IMR-90 (cell line): ENCODE data around the gene SEC14L1. TPM values are rescaled to one million over a fixed set of nuclear protein-coding genes. Genes with fewer than 3 reads are reported as not detected.

ENCODE experiments used
- ATAC-seq: fragments of 200-7000 bp; cut with Tn5 transposase; 2 replicates; pipeline ENCODE4 v1.9.1; 2020; ENCODE audit warnings: low read depth, mild to moderate bottlenecking, moderate library complexity
- BruUV-seq: library from RNA; stranded (reverse); fragments of 400-500 nt; replicated peaks from 2 replicates; lab custom pipeline; 2021; lab: Mats Ljungman, UMichigan
- CTCF ChIA-PET: fragments of 300-600 bp; formaldehyde crosslinking; extraction: SDS; loops from one replicate; lab custom pipeline; 2021; ENCODE audit warnings: antibody characterized with exemption; lab: Yijun Ruan, JAX
- POLR2A ChIA-PET: fragments of 300-600 bp; sonication (Branson Sonifier 250); formaldehyde crosslinking; loops from one replicate; lab custom pipeline; 2022; ENCODE audit warnings: antibody characterized with exemption; ENCODE audit not compliant: unreplicated experiment; lab: Charles Lee
- DNase-seq: peaks from one replicate; pipeline ENCODE4 v3.0.0; 2013
- H2AFZ ChIP-seq: replicated peaks from 2 replicates; pipeline ENCODE3; 2013; ENCODE audit warnings: low read length, mild to moderate bottlenecking; ENCODE audit not compliant: poor library complexity
- H2AK5ac ChIP-seq: 2 replicates; pipeline ENCODE4 v1.6.1; 2013; ENCODE audit warnings: low read depth, low read length, inconsistent platforms
- H2AK9ac ChIP-seq: replicated peaks from 2 replicates; pipeline ENCODE3; 2013; ENCODE audit warnings: mild to moderate bottlenecking, low read depth, low read length, moderate library complexity; ENCODE audit not compliant: poor library complexity
- H2BK120ac ChIP-seq: 2 replicates; pipeline ENCODE4 v1.6.1; 2013; ENCODE audit warnings: low read depth, low read length, inconsistent platforms
- H2BK15ac ChIP-seq: 3 replicates; pipeline ENCODE4 v1.6.1; 2013; ENCODE audit warnings: low read depth, low read length, inconsistent platforms
- H2BK20ac ChIP-seq: 2 replicates; pipeline ENCODE4 v1.6.1; 2013; ENCODE audit warnings: low read depth, mild to moderate bottlenecking, inconsistent platforms, low read length, moderate library complexity
- H2BK5ac ChIP-seq: 2 replicates; pipeline ENCODE4 v1.6.1; 2013; ENCODE audit warnings: mild to moderate bottlenecking, low read depth, low read length, inconsistent platforms; ENCODE audit not compliant: poor library complexity, severe bottlenecking
- H3K14ac ChIP-seq: replicated peaks from 2 replicates; pipeline ENCODE4 v1.6.1; 2013; ENCODE audit warnings: low read depth, low read length, inconsistent platforms
- H3K18ac ChIP-seq: 2 replicates; pipeline ENCODE4 v1.6.1; 2013; ENCODE audit warnings: low read depth, low read length, control low read depth
- H3K23ac ChIP-seq: 2 replicates; pipeline ENCODE4 v1.6.1; 2013; ENCODE audit warnings: low read depth, low read length, inconsistent platforms
- H3K27ac ChIP-seq: 2 replicates; pipeline ENCODE4 v1.5.1; 2013; ENCODE audit warnings: mild to moderate bottlenecking, control low read depth, low read length; ENCODE audit not compliant: insufficient read depth
- H3K27me3 ChIP-seq: 2 replicates; pipeline ENCODE4 v1.6.1; 2013; ENCODE audit warnings: low read length; ENCODE audit not compliant: control insufficient read depth, insufficient read depth
- H3K36me3 ChIP-seq: 2 replicates; pipeline ENCODE4 v1.6.1; 2013; ENCODE audit warnings: low read length, mixed read lengths; ENCODE audit not compliant: control insufficient read depth, insufficient read depth
- H3K4ac ChIP-seq: 2 replicates; pipeline ENCODE4 v1.6.1; 2013; ENCODE audit warnings: low read depth, low read length, inconsistent platforms
- H3K4me1 ChIP-seq: 2 replicates; pipeline ENCODE4 v1.6.1; 2013; ENCODE audit warnings: low read length, mixed read lengths; ENCODE audit not compliant: control insufficient read depth, insufficient read depth
- H3K4me2 ChIP-seq: 2 replicates; pipeline ENCODE4 v1.6.1; 2013; ENCODE audit warnings: low read depth, mild to moderate bottlenecking, control low read depth, low read length, moderate library complexity
- H3K4me3 ChIP-seq: 2 replicates; pipeline ENCODE4 v1.5.1; 2013; ENCODE audit warnings: low read depth, mild to moderate bottlenecking, control low read depth, low read length, moderate library complexity; ENCODE audit not compliant: insufficient read depth
- H3K56ac ChIP-seq: 2 replicates; pipeline ENCODE4 v1.6.1; 2013; ENCODE audit warnings: low read length, inconsistent platforms; ENCODE audit not compliant: insufficient read depth; ENCODE audit errors: extremely low read depth
- H3K79me1 ChIP-seq, 2 experiments: 2 replicates each; pipeline ENCODE4 v1.6.1; 2013; ENCODE audit warnings: low read length in 2 of 2, inconsistent platforms in 1 of 2, low read depth in 1 of 2
- H3K9ac ChIP-seq: 2 replicates; pipeline ENCODE4 v1.6.1; 2013; ENCODE audit warnings: low read depth, low read length, control low read depth
- H3K9me1 ChIP-seq: 2 replicates; pipeline ENCODE4 v1.6.1; 2013; ENCODE audit warnings: low read length, inconsistent platforms; ENCODE audit not compliant: insufficient read depth
- H3K9me3 ChIP-seq: 2 replicates; pipeline ENCODE4 v1.6.1; 2013; ENCODE audit warnings: low read length; ENCODE audit not compliant: control insufficient read depth, insufficient read depth
- H4K20me1 ChIP-seq: 2 replicates; pipeline ENCODE4 v1.6.1; 2013; ENCODE audit warnings: low read length, inconsistent platforms; ENCODE audit not compliant: insufficient read depth
- H4K5ac ChIP-seq: 2 replicates; pipeline ENCODE4 v1.6.1; 2013; ENCODE audit warnings: mild to moderate bottlenecking, low read depth, low read length, control low read depth
- H4K8ac ChIP-seq, 2 experiments: 2 replicates each; pipeline ENCODE4 v1.6.1; 2013; ENCODE audit warnings: low read depth in 2 of 2, low read length in 2 of 2, control low read depth in 1 of 2, inconsistent platforms in 1 of 2
- H4K91ac ChIP-seq: 2 replicates; pipeline ENCODE4 v1.6.1; 2013; ENCODE audit warnings: low read depth, low read length, inconsistent platforms; ENCODE audit not compliant: insufficient read depth
- BHLHE40 ChIP-seq: fragments of 150-350 bp; IDR thresholded peaks from 2 replicates; pipeline ENCODE4 v1.6.1; 2016; ENCODE audit warnings: mild to moderate bottlenecking, low read depth, low read length
- CEBPB ChIP-seq: IDR thresholded peaks from 2 replicates; pipeline ENCODE4 v1.6.1; 2012; ENCODE audit warnings: low read depth, low read length, improper control_type of control experiment
- CHD1 ChIP-seq: IDR thresholded peaks from 2 replicates; pipeline ENCODE4 v1.6.1; 2012; ENCODE audit warnings: low read depth, low read length, improper control_type of control experiment
- MAFK ChIP-seq: IDR thresholded peaks from 2 replicates; pipeline ENCODE4 v1.6.1; 2012; ENCODE audit warnings: low read depth, low read length, improper control_type of control experiment
- MAZ ChIP-seq: IDR thresholded peaks from 2 replicates; pipeline ENCODE4 v1.6.1; 2012; ENCODE audit warnings: low read depth, mild to moderate bottlenecking, low read length, improper control_type of control experiment, moderate library complexity, borderline replicate concordance
- POLR2A ChIP-seq: IDR thresholded peaks from 2 replicates; pipeline ENCODE4 v1.6.1; 2012; ENCODE audit warnings: mild to moderate bottlenecking, low read depth, low read length
- RAD21 ChIP-seq: IDR thresholded peaks from 2 replicates; pipeline ENCODE4 v1.6.1; 2012; ENCODE audit warnings: low read length, improper control_type of control experiment
- RCOR1 ChIP-seq: IDR thresholded peaks from 2 replicates; pipeline ENCODE4 v1.6.1; 2012; ENCODE audit warnings: mild to moderate bottlenecking, low read length, improper control_type of control experiment; ENCODE audit not compliant: insufficient replicate concordance
- RFX5 ChIP-seq: IDR thresholded peaks from 2 replicates; pipeline ENCODE4 v1.8.0; 2012; ENCODE audit warnings: low read depth, mild to moderate bottlenecking, low read length, moderate library complexity
- USF2 ChIP-seq: fragments of 150-350 bp; IDR thresholded peaks from 2 replicates; pipeline ENCODE4 v1.6.1; 2017; ENCODE audit warnings: mild to moderate bottlenecking, antibody characterized with exemption, low read length, low read depth
- WGBS, 2 experiments: methylation state at CpG; one replicate each; pipeline versions ENCODE4 v1.1.5 to v1.1.7; 2013; ENCODE audit warnings: missing lambda C conversion rate in 2 of 2; ENCODE audit not compliant: insufficient read length in 1 of 2; ENCODE audit errors: extremely low coverage in 2 of 2; 5-methylcytosine and 5-hydroxymethylcytosine counted together
- dilution Hi-C: fragments of 300-500 bp; cut with HindIII; formaldehyde crosslinking; loops from one replicate; pipeline ENCODE4 v1.14.3; 2018; ENCODE audit warnings: low sequenced_read_pairs; ENCODE audit not compliant: unreplicated experiment
- in situ Hi-C: fragments of 300-500 bp; cut with MboI; formaldehyde crosslinking; loops from 3 replicates; pipeline ENCODE4 v1.14.3; 2019; ENCODE audit warnings: low sequenced_read_pairs, inconsistent platforms, mixed read lengths
- intact Hi-C: fragments of 100-400 bp; cut with micrococcal nuclease; formaldehyde crosslinking; loops from 2 replicates; pipeline ENCODE4 v1.10.0; 2022
- polyA plus RNA-seq, 3 experiments: library from polyadenylated mRNA; depleted of rRNA; stranded (reverse); fragments of >200 nt; gene quantifications; 2 replicates each; pipeline ENCODE4 v1.2.3, GENCODE V29; 2012; ENCODE audit warnings: low replicate concordance in 1 of 3
- total RNA-seq: library from RNA; depleted of rRNA; stranded (reverse); fragments of >200 nt; gene quantifications from 2 replicates; pipeline ENCODE4 v1.2.3, GENCODE V29; 2012

The SEC14L1 gene
- total and polyA plus RNA-seq, 2 of the 4 experiments (the other 2 are of a cell fraction): 24.9 to 35.8 TPM

GRCh38 chr17:77150196-77150595, 9.4 kb downstream of the SEC14L1 start:
- no peak for ATAC-seq
- H3K56ac ChIP-seq: no peak overlapping the region
- no peak overlapping the region for H2AFZ ChIP-seq
- dilution Hi-C loops (no loop called here), intact Hi-C loops (loop anchor here (5.0 kb wide), 1 partner anchor 37 kb away; no protein-coding TSS in a partner anchor), in situ Hi-C loops (no loop called here)
- H3K18ac ChIP-seq: no peak overlapping the region
- H2BK5ac ChIP-seq: no peak overlapping the region
- no peak overlapping the region for H2BK20ac ChIP-seq
- no peak overlapping the region for H2AK5ac ChIP-seq
- H2BK15ac ChIP-seq: no peak overlapping the region
- H3K9ac ChIP-seq: no peak overlapping the region
- no peaks in the 10 kb centered on the region for H3K9me3 ChIP-seq
- H4K20me1 ChIP-seq: peaks cover 64% of the 10 kb centered on the region
- peaks cover 17% of the 10 kb centered on the region for H3K4me1 ChIP-seq
- H2AK9ac ChIP-seq: no peak overlapping the region
- DNase-seq: no peak
- no peak overlapping the region for H3K14ac ChIP-seq
- peaks cover 24% of the 10 kb centered on the region for H3K9me1 ChIP-seq
- H3K27me3 ChIP-seq: no peaks in the 10 kb centered on the region
- BruUV-seq: no TSS peak
- no peak overlapping the region for H3K4me2 ChIP-seq
- no peak overlapping the region for H3K23ac ChIP-seq
- H3K79me1 ChIP-seq: peaks cover 38 to 92% of the 10 kb centered on the region in 2 experiments
- WGBS, 2 experiments: no CpG with 5 or more reads among the region's 5 CpGs
- POLR2A ChIA-PET: no interaction called here
- H2BK120ac ChIP-seq: no peak overlapping the region
- H4K8ac ChIP-seq: no peak overlapping the region; a peak in 1 of 4 replicates
- CTCF ChIA-PET: no interaction called here
- no peak overlapping the region for H4K5ac ChIP-seq
- no peak overlapping the region for H3K27ac ChIP-seq
- H3K36me3 ChIP-seq: peaks cover 30% of the 10 kb centered on the region
- no peak overlapping the region for H3K4ac ChIP-seq
- TF ChIP-seq MAFK: no peak
- no peak for TF ChIP-seq CEBPB
- no peak for TF ChIP-seq USF2
- TF ChIP-seq POLR2A: no peak
- TF ChIP-seq MAZ: no peak
- no peak for TF ChIP-seq CHD1
- no peak for TF ChIP-seq RAD21
- no peak for TF ChIP-seq RFX5
- TF ChIP-seq RCOR1: no peak
- no peak for TF ChIP-seq BHLHE40
- no peak overlapping the region for H3K4me3 ChIP-seq
- no peak overlapping the region for H4K91ac ChIP-seq
